Measurements from ENCODE around the gene GCNT2.
A peak's percentile ranks its signal among the peaks of the same experiment; 100 is the strongest.

The GCNT2 gene

DNA sequence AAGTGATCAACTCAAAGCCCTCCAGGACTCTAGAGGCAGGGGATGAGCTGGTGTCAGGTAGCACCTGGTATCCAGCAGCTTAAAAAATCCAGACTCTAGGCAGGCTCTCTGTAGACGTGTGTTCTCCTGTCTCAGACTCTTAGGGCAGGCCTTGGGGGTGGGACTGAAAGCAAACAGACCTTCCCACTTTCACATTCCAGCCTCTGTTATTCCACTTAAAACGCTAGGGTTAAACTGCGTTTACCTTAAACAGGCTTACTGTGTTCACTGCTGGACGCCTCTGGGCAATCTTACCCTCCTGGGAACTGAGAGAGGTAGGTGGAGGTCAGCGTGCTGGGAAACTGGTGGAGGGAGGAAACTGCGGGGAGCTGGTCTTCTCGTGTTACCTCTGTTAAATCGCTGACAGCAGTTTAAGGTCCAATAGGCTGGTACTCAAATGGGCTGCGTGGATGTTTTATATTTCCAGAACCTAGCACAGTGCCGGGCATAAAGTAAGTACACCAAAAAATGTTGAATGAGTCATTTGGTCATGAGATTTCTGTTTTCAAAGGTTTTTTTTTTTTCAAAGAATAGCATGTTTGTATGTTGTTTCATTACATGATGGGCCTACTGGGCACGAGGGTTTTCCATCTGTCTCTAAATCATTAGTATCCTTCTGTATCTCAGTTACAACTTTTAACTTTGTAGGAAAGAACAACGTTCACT is at the start of gene GCNT2:
TSS of gene GCNT2 (plus strand) at position 248 of the 705 bp plus-strand sequence. CDS start 7,561 bp downstream, outside the sequence.
- TF ChIP-seq, protein P1, sequence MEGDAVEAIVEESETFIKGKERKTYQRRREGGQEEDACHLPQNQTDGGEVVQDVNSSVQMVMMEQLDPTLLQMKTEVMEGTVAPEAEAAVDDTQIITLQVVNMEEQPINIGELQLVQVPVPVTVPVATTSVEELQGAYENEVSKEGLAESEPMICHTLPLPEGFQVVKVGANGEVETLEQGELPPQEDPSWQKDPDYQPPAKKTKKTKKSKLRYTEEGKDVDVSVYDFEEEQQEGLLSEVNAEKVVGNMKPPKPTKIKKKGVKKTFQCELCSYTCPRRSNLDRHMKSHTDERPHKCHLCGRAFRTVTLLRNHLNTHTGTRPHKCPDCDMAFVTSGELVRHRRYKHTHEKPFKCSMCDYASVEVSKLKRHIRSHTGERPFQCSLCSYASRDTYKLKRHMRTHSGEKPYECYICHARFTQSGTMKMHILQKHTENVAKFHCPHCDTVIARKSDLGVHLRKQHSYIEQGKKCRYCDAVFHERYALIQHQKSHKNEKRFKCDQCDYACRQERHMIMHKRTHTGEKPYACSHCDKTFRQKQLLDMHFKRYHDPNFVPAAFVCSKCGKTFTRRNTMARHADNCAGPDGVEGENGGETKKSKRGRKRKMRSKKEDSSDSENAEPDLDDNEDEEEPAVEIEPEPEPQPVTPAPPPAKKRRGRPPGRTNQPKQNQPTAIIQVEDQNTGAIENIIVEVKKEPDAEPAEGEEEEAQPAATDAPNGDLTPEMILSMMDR (IDR thresholded peaks at IDR 0.05; ENCODE audit: low read depth, low read length, missing control alignments): no peak
- H3K4me3 ChIP-seq (ENCODE audit: low read depth, low read length): peak within 1 kb of the TSS; percentile 46
- DNase-seq (ENCODE audit: low read depth): no peak

- no peak overlapping the region for H3K4me3 ChIP-seq (ENCODE audit: low read depth, low read length)
- DNase-seq (ENCODE audit: low read depth): no peak
- TF ChIP-seq, protein P1 (IDR thresholded peaks at IDR 0.05; ENCODE audit: low read depth, low read length, missing control alignments): no peak
Observed at GRCh38 chr6:10472634-10473033, 48.5 kb upstream of the GCNT2 start.

DNA sequence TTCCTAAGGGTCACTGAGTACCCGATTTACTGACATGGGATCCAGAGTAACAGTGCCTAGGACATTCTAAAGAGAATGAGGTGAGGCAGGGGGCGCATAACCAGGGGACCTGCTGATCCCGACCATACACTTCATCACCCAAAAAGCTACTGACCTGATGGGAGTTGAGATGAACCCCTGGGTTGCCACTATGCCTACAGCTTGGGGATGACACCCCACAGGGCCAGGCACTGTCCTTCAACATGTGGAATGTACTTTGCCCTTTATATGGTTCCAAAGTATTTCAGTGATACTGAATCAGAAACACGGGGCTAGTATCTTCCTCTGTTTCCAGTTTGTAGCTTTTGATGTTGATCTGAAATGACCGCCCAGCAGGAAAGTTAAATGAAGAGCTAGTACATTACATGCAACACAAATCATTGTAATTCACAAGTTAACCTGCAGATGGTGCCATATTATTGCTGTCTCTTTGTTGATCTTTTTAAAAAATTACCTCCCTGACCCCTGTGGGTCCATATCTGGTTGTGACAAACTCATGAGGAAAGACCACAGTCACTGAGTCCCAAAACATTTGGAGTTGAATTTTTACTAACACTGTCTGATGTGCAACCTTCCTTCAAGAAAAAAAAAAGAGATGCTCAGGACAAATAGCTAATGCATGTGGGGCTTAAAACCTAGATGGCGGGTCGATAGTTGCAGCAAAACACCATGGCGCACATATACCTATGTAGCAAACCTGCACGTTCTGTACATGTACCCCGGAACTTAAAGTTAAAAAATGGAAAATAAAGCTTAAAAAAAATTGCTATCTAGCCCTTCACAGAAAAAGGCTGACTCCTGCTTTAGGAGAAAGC is 42.7 kb upstream of the GCNT2 start:
- no peak overlapping the region for H3K4me3 ChIP-seq (ENCODE audit: low read depth, low read length)
- no peak for DNase-seq (ENCODE audit: low read depth)
- TF ChIP-seq, protein P1 (IDR thresholded peaks at IDR 0.05; ENCODE audit: low read depth, low read length, missing control alignments): peak; percentile 61

- TF ChIP-seq, protein P1 (IDR thresholded peaks at IDR 0.05; ENCODE audit: low read depth, low read length, missing control alignments): no peak
- no peak for DNase-seq (ENCODE audit: low read depth)
- H3K4me3 ChIP-seq (ENCODE audit: low read depth, low read length): no peak overlapping the region
Observed at GRCh38 chr6:10479939-10480700, 41.0 kb upstream of the GCNT2 start.

GRCh38 chr6:10481101-10481500 is 40.0 kb upstream of the GCNT2 start:
- H3K4me3 ChIP-seq (ENCODE audit: low read depth, low read length): no peak overlapping the region
- TF ChIP-seq, protein P1 (IDR thresholded peaks at IDR 0.05; ENCODE audit: low read depth, low read length, missing control alignments): no peak
- DNase-seq (ENCODE audit: low read depth): no peak

- no peak overlapping the region for H3K4me3 ChIP-seq (ENCODE audit: low read depth, low read length)
- no peak for DNase-seq (ENCODE audit: low read depth)
Observed at GRCh38 chr6:10482636-10483257, 38.4 kb upstream of the GCNT2 start.

More at GRCh38 chr6:10482636-10483257, 38.4 kb upstream of the GCNT2 start:
- TF ChIP-seq, protein P1 (IDR thresholded peaks at IDR 0.05; ENCODE audit: low read depth, low read length, missing control alignments): no peak

Data from GM12864 (cell line).